Activated CD4-positive, CD25-positive, alpha-beta regulatory T cell treated with anti-CD3 and anti-CD28 coated beads, Interleukin-2, amount 50 U/mL, for 72 hours (primary cell): ENCODE measurements around the gene NUDT17.
"Not testable (repeated sequence)": the region's sequence is repeated elsewhere in the genome, so short reads cannot be mapped to it uniquely, and the experiment has no call there.

Experiments
- DNase-seq: peaks from one replicate; pipeline ENCODE4 v3.0.0; 2021

Gene NUDT17, protein sequence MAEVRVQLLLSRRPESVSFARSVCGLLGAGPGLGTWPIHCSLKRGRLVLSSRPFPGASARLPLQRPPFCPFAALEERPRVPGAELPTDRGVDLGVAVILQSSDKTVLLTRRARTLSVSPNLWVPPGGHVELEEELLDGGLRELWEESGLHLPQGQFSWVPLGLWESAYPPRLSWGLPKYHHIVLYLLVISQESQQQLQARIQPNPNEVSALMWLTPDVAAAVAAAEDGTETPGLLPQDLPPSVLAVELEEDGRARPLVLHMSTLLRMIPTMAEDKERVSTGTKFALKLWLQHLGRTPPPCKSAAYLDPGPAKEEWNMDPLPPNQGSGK

DNA sequence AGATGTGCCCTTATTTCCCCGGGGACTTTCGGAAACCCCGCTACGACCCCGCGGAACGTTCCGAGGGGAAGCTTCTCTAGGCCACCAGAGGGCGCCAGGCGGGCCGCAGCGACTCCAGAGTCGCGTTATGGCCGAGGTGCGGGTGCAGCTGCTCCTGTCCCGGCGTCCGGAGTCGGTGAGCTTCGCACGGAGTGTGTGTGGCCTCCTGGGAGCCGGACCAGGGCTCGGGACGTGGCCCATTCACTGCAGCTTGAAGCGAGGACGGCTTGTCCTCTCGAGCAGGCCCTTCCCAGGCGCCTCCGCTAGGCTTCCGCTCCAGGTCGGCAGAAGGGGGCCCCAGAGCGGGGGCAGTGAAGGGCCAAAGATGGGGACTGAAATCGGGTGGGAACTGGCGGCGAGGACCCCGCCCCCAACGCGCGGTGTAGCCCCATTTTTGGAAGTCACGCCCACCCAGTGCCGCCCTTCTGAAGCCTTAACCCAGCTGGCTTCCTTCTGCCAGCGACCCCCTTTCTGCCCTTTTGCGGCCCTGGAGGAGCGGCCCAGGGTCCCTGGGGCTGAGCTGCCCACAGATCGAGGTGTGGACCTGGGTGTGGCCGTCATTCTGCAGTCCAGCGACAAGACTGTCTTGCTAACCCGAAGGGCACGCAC, at the start of gene NUDT17:
Gene NUDT17 (plus strand): TSS at position 117 of the 648 bp plus-strand sequence. CDS start 11 bp downstream, at position 128.
- peak; percentile 76 for DNase-seq

DNA sequence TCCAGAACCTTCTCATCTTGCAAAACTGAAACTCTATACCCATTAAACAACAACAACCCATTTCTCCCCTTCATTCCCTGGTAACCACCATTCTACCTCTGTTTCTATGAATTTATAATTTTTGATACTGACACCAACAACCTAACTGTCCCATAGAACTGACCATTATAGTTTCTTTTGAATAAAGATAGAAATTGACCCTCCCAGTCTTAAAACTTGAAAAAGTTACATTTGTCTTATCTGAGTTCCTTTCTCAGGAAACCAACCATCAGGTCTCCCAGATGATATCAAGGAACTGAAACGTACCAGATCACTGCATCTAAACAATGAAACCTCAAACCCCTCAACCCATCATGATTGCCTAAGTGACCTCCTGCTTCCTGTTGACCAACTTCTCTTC, 48.7 kb upstream of the NUDT17 start:
- DNase-seq, result no peak

DNA sequence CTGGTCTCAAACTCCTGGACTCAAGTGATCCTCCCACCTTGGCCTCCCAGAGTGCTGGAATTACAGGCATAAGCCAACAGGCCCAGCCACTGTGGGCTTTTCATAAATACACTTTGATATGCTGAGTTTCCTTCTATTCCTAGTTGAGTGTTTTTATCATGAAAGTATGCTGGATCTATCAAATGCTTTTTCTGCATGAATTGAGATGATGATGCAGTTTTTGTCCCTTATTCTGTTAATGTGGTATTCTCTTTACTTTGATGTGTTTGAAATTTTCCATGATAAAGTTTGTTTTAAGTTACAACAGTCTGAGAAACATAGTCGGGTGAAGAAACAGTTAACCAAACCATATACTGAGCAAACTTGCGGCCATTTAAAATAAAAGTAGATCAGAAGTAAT, 45.6 kb upstream of the NUDT17 start:
- DNase-seq, result no peak

DNA sequence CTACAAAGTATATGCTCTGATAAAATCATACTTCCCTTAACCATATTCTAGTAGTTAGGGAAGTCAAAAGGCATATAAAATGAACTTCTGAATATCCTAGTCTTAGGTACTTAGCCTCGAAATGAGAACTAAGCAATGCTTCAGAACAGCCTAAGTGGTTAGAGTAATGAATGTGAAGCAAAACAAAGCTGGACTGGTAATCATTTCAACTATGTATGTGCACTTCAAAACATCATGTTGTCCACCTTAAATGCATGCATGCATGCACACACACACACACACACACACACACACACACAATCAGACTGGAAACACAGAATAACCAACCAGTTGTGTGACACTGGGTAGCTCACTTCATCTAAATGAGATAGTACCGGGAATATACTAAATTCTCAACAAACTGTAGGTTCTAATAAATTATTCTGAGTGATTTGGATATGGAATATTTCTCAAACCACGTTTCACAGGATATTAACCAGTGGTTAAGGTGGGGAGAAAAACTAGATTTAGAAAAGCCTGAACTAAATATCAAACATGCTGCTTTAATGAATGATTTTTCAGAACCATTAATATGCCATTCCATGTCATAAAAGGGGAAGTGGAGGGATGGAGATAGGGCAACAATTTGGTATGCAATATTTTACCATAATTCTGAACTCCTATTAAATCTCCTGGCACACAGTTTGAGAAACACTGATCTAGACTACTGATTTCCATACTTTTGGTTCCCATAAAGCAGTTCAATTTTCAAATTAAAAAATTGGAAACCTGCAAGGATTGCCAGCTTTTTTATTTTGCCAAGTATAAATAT, 41.0 kb upstream of the NUDT17 start:
- DNase-seq, result no peak

DNA sequence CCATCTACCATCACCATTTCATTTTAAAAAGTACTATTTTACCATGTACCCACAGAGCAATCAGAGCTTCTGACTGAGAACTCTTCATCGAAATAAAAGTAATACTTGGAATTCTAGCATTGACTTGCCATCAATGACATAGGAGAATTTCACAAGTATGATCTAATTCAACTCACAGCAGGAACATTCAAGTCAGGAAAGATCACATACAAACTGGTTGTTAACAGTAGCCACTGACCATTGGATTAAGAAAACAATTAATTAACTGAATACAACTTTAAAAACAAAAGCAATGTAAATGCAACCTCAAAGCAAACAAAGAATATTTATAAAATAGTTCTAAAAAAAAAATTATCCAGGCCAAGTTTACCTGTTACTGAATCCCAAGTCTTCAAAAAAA, 40.4 kb upstream of the NUDT17 start:
- no peak for DNase-seq

DNA sequence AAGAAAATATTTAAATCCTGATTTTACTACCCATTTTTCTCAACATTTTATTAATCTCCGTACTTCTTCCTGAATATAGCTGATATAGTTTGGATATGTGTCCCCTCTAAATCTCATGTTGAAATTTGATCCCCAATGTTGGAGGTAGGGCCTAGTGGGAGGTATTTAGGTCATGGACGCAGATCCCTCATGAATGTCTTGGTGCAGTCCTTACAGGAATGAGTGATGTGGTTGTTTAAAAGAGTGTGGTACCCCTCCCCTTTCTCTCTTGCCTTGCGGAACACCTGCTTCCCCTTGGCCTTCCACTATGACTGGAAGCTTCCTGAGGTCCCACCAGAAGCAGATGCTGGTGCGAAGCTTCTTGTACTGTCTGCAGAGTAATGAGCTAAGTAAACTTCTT, 39.0 kb upstream of the NUDT17 start:
- no peak for DNase-seq

DNA sequence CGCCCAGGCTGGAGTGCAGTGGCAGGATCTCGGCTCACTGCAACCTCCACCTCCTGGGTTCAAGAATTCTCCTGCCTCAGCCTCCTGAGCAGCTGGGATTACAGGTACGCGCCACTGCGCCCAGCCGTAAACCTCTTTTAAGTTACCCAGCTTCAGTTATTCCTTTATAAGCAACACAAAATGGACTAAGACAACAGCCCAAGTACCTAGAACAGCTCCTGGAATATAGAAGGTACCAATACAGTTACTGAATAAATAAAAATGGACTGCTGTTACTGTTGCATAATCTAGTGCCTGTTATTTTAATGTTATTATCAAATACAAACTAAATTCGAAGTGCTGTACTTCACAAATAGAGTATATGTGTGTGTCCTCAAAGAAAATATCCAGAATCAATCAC, 38.6 kb upstream of the NUDT17 start:
- DNase-seq, result no peak

DNA sequence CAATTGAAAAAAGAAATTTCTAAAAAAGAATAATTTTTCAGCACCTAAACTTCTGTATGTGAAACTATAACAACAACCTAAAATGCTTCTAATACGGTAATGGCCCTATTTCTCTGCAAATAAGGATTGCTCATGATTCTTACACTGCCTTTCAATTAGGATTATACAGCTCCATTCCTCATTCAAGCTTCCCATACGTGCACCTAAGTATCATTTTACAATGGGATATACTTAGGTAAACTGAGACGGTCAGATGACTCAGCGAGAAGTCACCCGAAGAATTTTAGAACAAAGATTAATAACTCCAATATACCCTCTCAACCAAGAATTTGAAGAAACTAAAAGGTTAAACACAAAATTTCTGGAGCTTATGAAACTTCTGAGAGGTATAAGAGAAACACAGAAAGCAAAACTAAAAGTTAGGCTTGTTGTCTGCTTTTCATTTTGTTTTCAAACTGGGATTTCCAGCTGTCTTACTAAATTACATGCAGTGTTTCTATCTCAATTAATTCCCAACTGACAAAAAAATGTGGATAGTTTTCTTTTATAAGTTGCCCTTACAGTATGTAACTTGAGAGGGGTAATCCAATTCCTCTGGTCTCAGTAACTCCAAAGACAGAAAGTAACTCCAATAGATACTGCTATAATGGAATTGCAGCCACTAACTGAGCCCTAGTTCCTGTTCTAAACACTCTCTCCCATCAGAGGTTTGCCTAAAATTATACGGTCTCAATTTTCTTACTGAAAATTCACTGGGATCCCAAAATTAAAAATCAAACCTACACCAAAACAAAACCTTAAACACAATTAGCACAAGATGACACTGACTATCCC, 32.2 kb upstream of the NUDT17 start:
- DNase-seq, result not testable (repeated sequence)

DNA sequence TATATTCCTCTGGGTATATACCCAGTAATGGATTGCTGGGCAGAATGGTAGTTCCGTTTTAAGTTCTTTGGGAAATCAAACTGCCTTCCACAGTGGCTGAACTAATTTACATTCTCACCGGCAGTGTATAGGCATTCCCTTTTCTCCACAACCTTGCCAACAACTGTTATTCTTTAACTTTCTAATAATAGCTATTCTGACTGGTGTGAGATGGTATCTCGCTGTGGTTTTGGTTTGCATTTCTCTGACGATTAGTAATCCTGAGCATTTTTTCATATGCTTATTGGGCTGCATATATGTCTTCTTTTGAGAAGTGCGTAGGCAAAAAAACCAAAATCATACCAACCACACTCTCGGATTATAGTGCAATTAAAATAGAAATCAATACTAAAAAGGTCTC, 27.3 kb upstream of the NUDT17 start:
- not testable (repeated sequence) for DNase-seq

DNA sequence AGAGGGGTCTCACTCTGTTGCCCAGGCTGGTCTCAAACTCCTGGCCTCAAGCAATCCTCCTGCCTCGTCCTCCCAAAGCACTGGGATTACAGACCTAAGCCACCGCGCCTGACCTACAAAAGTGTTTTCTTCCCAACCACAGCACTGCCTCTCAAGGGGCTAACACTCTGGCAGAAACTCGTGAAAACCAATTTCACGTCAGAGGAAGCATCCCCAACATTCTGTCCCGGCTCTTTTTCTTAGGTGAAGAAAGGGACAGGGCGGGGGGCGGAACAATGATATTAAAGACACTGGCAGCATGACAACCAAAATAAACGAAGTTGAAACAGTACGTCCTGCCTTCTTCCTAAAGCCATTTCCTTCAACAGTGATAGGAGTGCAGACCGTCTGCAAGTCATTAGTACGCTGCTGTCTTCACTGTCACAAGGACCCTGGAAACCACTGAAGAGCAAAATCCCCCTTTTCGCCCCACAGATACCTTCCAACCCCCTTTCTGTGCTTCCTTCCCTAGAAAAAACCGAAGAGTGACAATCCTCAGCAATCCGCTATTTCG, 22.6 kb upstream of the NUDT17 start:
- not testable (repeated sequence) for DNase-seq

DNA sequence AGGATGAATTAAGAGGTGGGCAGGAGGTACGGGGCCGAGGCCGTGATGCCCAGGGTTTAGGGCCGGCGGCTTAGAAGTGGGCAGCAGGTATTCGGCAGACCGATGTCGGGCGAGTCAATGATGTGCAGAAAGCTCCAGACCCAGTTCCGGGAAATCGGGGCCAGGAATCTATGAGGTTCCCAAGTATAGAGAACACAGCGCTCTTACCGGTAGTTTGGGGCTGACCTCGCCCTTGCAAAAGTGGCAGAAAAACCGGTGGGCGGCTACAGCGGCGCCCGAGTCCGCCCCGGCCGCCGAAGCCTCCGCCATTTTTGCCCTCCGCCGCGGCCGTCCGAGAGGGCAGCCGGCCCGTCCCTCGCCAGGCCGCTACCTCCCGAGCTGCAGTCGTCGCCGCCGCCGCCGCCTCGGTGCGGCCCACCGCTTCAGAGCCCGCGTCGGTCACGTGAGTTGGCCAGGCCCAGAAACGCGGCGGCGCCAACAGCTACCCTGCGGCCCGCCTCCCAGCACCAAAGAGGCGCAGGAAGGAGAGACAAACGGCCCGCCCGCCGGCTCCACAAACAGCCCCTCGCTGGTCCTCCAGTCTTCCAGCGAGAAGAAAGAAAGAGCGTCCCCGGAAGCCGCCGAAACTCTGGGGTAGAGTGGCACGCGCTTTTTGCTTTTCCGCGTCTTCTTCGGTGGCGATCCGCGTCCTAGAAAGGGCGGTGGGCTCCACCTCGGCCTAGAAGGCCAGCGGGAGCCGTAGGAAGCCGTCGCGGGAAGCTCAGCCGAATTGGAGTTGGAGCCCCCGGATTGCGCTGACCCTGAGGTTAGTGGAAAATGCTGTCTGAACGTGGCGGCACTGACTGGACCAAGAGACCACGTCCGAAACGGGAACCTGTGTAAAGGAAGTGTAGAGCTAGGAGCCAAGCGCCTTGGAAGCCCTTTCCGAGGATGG, 21.6 kb upstream of the NUDT17 start, which contains the start of the genes POLR3C and RNF115:
Gene POLR3C (plus strand): TSS at position 636 of the 934 bp plus-strand sequence. CDS start 1,577 bp downstream, outside the sequence.
Gene RNF115 (minus strand): TSS at position 531 of the 934 bp plus-strand sequence. CDS start 222 bp downstream, at position 309.
- DNase-seq, result peak; percentile 82

DNA sequence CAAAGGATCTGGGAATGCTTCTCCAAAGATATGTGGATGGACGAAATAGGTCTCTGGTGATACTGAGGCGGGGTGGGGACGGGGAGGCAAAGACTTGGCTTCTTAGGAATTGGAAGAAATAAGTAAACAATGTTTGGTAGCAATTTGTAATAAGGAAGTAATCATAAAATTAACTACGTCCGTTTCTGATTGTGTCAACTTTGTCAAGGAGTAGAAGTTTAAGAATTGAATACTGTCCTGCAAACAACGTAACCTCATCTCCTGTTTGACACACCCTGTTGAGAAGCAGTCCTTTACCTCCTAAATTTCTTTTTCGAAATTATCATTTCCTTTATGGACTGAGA, 21.0 kb upstream of the NUDT17 start:
- no peak for DNase-seq

DNA sequence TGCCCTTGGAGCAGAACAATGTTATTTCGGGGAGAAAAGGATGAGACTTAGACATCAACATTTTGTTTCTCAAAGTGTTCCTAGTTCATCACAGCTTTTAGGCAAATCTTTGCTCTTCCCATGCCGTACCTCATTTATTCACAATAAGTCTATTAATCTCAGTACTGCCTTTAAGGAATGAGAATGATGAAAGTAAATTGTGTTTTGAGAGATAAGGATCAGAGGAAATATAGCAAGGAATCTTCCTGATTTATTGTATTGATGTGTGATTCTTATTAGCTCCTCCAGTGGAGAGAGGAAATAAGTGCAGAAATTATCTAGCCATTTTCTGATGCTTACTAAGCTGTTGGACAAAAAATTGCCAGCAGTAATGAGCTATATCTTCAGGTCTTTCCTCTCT, 19.4 kb upstream of the NUDT17 start:
- DNase-seq, result no peak

DNA sequence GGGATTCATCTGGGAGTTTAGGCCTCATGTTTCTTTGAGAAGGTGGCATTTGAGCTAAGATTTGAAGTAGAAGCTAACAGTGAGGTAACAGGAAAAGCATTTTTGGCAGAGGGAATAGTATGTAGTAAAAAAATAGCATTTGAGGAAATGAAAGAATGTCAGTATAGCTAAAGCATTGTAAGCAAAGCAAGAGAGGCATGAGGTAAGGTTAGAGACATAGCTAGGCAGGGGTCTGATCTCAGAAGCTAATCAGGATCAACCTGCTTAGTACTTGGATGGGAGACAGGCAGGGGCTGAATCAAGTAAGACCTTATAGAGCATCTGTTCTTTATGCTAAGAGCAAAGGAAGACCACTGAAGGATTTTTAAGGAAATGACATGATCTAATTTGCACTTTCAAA, 17.5 kb upstream of the NUDT17 start:
- no peak for DNase-seq

DNA sequence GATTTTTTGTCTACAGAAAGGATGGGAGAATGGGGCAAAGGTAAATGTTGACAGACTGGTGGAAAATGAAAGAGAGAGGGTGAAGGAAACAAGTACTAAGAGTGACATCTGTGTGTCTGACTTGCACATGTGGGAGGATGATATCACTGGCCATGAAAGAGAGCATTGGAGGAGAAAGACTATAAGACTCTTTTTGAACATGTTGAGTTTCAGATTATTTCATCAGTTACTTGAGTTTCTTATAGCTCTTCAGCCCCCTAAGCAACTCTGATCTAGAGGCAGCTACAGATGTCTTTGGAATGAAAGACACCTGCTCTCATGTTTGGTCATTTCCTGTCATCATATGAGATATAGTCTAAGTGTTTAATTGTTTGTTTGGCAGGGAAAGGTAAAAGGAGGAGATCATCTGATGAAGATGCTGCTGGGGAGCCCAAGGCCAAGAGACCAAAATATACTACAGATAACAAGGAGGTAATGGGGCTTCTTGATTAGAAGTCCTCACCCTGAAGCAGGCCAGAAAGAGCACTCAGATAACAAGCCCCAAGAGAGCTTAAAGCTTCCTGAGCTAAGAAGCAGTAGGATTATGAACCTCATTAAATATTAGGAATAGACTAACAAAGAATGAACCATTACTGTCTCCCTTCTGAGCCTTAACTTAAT, 16.9 kb upstream of the NUDT17 start:
- no peak for DNase-seq

DNA sequence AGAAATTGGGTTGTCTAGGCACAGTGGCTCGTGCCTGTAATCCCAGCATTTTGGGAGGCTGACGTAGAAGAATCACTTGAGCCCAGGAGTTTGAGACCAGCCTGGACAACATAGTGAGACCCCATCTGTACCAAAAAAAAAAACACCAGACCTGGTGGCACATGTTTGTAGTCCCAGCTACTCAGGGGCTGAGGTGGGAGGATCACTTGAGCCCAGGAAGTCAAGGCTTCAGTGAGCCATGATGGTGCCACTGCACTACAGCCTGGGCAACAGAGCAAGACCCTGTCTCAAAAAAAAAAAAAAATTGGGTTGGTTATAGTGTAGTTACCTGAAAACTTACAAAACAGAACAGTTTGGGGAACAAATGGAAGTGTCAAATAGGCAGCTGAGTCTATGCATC, 14.6 kb upstream of the NUDT17 start:
- not testable (repeated sequence) for DNase-seq

DNA sequence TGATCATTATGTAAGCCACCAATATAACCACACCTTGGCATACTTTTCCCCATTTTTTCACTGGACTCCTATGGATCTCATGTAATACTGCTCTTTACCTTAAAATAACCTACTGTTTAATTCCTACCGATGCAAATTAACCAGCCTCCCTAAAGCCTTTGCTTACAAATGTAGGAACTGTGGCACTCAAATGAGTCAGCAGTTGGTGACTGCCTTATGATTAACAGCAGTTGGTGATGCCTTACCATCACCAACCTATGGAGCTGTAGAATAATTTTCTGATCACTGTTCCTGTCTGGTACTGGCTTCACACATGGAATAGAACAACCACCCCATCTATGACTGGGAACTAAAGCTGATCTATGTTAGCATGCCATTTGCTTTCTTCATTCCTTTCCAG, 7.8 kb upstream of the NUDT17 start:
- DNase-seq, result no peak

DNA sequence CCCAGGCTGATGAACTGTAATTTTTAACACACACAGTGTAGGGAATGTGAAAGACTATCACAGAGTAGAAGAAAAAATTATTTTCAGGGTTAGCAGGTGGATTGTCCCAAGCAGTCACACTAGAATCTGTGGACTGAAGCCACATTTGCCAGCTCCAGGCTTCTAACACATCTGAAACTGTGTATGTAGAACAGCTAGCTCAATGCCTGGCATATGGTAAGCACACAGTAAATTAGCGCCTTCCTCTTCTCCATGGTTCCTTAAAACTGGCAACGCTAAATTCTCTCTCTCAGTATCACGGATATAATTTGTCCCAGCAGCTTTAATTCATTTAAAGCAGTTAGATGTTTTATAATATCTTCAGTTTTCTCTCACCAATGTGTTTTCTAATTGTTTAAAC, 2.4 kb upstream of the NUDT17 start:
- DNase-seq, result no peak

DNA sequence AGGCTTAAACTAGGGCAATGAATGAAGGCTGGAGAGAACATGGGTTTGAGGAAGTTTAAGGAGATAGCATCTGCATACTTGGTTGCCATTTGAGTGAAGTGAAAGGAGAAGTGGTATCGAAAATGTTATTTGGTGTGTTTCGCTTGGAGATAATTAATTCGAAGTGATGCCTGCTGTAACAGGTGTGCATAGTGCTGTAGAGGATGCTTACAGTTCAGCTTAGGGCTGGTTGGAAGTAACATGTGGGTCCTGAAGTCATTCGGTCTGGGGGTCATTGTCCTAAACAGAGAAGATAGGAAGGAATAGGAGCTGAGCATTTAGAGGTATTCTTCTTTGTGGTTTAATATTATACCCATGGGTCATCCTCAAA, 301 bp upstream of the NUDT17 start:
- DNase-seq, result no peak

DNA sequence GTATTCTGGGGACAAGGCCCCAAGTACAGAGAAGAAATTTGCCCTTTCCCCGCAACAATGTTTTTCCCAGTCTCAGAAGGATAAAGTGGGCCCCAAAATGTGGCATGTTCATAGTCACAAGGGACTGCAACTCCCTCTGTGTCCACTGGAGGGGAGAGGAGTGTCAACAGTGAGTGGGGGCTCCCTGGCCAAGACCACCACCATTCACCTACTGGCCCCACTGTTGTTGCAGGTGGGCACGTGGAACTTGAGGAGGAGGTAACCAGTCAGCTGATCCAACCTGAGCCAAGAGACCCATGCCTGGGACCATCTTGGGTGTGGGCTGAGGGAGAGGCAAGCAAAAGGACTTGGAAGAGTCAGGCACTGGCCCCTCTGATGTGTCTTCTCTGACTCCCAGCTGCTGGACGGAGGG, 777 bp downstream of the NUDT17 start:
- no peak for DNase-seq

DNA sequence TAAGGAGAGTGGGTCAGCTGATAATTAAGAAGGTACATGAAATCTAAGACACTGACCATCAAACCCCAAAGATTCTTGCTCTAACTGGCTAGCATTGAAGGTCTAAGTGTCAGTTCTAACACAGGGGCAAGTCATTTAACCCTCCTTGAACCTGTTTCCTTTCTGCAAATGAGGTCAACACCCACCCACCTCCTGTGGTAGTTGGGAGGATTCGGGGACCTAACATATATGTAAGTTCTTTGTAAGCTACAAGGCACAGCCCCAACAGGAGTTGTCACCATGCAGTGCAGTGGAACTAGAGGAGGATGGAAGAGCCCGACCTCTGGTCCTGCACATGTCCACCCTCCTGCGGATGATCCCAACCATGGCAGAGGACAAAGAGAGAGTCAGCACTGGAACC, 2.4 kb downstream of the NUDT17 start:
- no peak for DNase-seq
